B cell (primary cell): ENCODE measurements around the gene PIAS3. TPM values are rescaled to one million over a fixed set of nuclear protein-coding genes. Genes with fewer than 3 reads are reported as not detected.

Experiments used
- ATAC-seq: fragments of 200-7000 bp; cut with Tn5 transposase; one replicate; pipeline ENCODE4 v1.10.0; 2021; ENCODE audit warnings: low read depth, mild to moderate bottlenecking, moderate number of reproducible peaks, moderate library complexity
- CTCF ChIA-PET: fragments of 350-600 bp; sonication (Branson Sonifier 250); formaldehyde crosslinking; loops from one replicate; lab custom pipeline; 2021; ENCODE audit warnings: antibody characterized with exemption, inconsistent platforms; lab: Charles Lee
- POLR2A ChIA-PET: fragments of 350-600 bp; sonication (Branson Sonifier 250); formaldehyde crosslinking; loops from one replicate; lab custom pipeline; 2021; ENCODE audit warnings: antibody characterized with exemption; lab: Charles Lee
- DNase-seq: peaks from one replicate; pipeline ENCODE4 v3.0.0; 2013
- H2AFZ ChIP-seq: 2 replicates; pipeline ENCODE4 v1.6.1; 2012; ENCODE audit warnings: mild to moderate bottlenecking, low read depth, low read length; ENCODE audit not compliant: insufficient read depth, poor library complexity, severe bottlenecking
- H3K27ac ChIP-seq, 2 donors: 1 replicate in 1 of 2; 2 replicates in 1 of 2; pipeline ENCODE4 v1.5.1; 2012 to 2013; ENCODE audit warnings: low read length in 2 of 2, mild to moderate bottlenecking in 2 of 2, moderate library complexity in 1 of 2
- H3K27me3 ChIP-seq, 4 experiments: fragments of 200-600 bp in 1 of 4; sonication (generic) in 1 of 4; replicated peaks in 1 of 4; 1 replicate in 2 of 4; 2 replicates in 2 of 4; pipeline versions ENCODE4 v1.6.1 to v1.7.0; 2013 to 2016; ENCODE audit warnings: low read length in 3 of 4, mild to moderate bottlenecking in 2 of 4, mixed read lengths in 1 of 4, moderate library complexity in 1 of 4; ENCODE audit not compliant: insufficient read depth in 4 of 4, control insufficient read depth in 3 of 4; ENCODE audit errors: control extremely low read depth in 1 of 4
- H3K36me3 ChIP-seq, 2 experiments: replicated peaks in 1 of 2; 1 replicate in 1 of 2; 2 replicates in 1 of 2; pipeline versions ENCODE4 v1.6.1 to v1.7.1; 2013; ENCODE audit warnings: low read length in 1 of 2; ENCODE audit not compliant: insufficient read depth in 2 of 2, control insufficient read depth in 1 of 2; ENCODE audit errors: control extremely low read depth in 1 of 2, extremely low read depth in 1 of 2
- H3K4me1 ChIP-seq, 2 donors: fragments of 200-600 bp in 1 of 2; sonication (generic) in 1 of 2; 1 replicate in 1 of 2; 2 replicates in 1 of 2; pipeline versions ENCODE4 v1.5.1 to v1.6.1; 2013 to 2017; ENCODE audit warnings: low read length in 2 of 2; ENCODE audit not compliant: control insufficient read depth in 2 of 2, insufficient read depth in 2 of 2
- H3K4me2 ChIP-seq: replicated peaks from 2 replicates; pipeline ENCODE3; 2012; ENCODE audit warnings: mild to moderate bottlenecking, low read depth, low read length; ENCODE audit not compliant: poor library complexity, severe bottlenecking
- H3K4me3 ChIP-seq, 5 experiments: fragments of 200-600 bp in 1 of 5; sonication (generic) in 1 of 5; 1 replicate in 3 of 5; 2 replicates in 2 of 5; pipeline versions ENCODE4 v1.5.1 to v1.7.0; 2011 to 2016; ENCODE audit warnings: low read length in 4 of 5, mild to moderate bottlenecking in 4 of 5, low read depth in 2 of 5, control low read depth in 1 of 5, moderate library complexity in 1 of 5; ENCODE audit not compliant: insufficient read depth in 1 of 5; ENCODE audit errors: control extremely low read depth in 1 of 5, extremely low read depth in 1 of 5
- H3K79me2 ChIP-seq: fragments of 200-600 bp; sonication (generic); one replicate; pipeline ENCODE4 v1.6.0; 2016; ENCODE audit warnings: low read length; ENCODE audit not compliant: control insufficient read depth, insufficient read depth
- H3K9ac ChIP-seq: fragments of 200-600 bp; sonication (generic); 2 replicates; pipeline ENCODE4 v1.6.1; 2017; ENCODE audit warnings: mild to moderate bottlenecking, low read length, moderate library complexity
- H3K9me3 ChIP-seq, 3 donors: one replicate each; pipeline versions ENCODE4 v1.6.1 to v1.7.1; 2013; ENCODE audit warnings: low read length in 2 of 3; ENCODE audit not compliant: control insufficient read depth in 2 of 3, insufficient read depth in 1 of 3; ENCODE audit errors: control extremely low read depth in 1 of 3
- H4K20me1 ChIP-seq: 2 replicates; pipeline ENCODE4 v1.6.0; 2012; ENCODE audit warnings: mild to moderate bottlenecking, low read length; ENCODE audit not compliant: insufficient read depth, control insufficient read depth, poor library complexity, severe bottlenecking
- H3K27ac Mint-ChIP-seq: one replicate; pipeline ENCODE4 v1.8.0; 2021; ENCODE audit warnings: mixed read lengths
- H3K27me3 Mint-ChIP-seq: one replicate; pipeline ENCODE4 v1.8.0; 2021; ENCODE audit warnings: mixed read lengths
- H3K4me1 Mint-ChIP-seq: one replicate; pipeline ENCODE4 v1.8.0; 2021; ENCODE audit warnings: mixed read lengths
- H3K4me3 Mint-ChIP-seq: one replicate; pipeline ENCODE4 v1.8.0; 2021; ENCODE audit warnings: mixed read lengths
- H3K9me3 Mint-ChIP-seq: one replicate; pipeline ENCODE4 v1.8.0; 2022; ENCODE audit warnings: mixed read lengths; ENCODE audit not compliant: insufficient read depth
- EZH2 ChIP-seq: IDR thresholded peaks from 2 replicates; pipeline ENCODE4 v1.6.1; 2012; ENCODE audit warnings: borderline replicate concordance, low read depth, mild to moderate bottlenecking, moderate library complexity, low read length; ENCODE audit not compliant: insufficient read depth, poor library complexity, severe bottlenecking
- WGBS: methylation state at CpG from one replicate; pipeline ENCODE4 v1.1.5; 2013; ENCODE audit warnings: missing lambda C conversion rate; ENCODE audit not compliant: insufficient coverage; 5-methylcytosine and 5-hydroxymethylcytosine counted together
- intact Hi-C: fragments of 100-400 bp; cut with micrococcal nuclease; formaldehyde crosslinking; loops from one replicate; pipeline ENCODE4 v1.10.0; 2022
- polyA plus RNA-seq: library from polyadenylated mRNA; depleted of rRNA; stranded (reverse); fragments of >200 nt; gene quantifications from 2 replicates; pipeline ENCODE4 v1.2.3, GENCODE V29; 2012
- total RNA-seq, 2 donors: library from RNA; stranded (reverse); fragments of 120-200 nt in 1 of 2; gene quantifications; 1 replicate in 1 of 2; 2 replicates in 1 of 2; pipeline versions ENCODE4 v1.2.3 to v1.2.4, GENCODE V29; 2013 to 2022
- TF ChIP-seq, protein P1 (sequence below): fragments of 200-600 bp; IDR thresholded peaks from one replicate; pipeline ENCODE4 v1.8.0; 2022; ENCODE audit warnings: antibody characterized with exemption, mild to moderate bottlenecking

PIAS3 gene
- total and polyA plus RNA-seq, 2 donors (not counting 1 experiment from before 2014, with no cell fraction given), result 23.2 to 45.0 TPM

DNA sequence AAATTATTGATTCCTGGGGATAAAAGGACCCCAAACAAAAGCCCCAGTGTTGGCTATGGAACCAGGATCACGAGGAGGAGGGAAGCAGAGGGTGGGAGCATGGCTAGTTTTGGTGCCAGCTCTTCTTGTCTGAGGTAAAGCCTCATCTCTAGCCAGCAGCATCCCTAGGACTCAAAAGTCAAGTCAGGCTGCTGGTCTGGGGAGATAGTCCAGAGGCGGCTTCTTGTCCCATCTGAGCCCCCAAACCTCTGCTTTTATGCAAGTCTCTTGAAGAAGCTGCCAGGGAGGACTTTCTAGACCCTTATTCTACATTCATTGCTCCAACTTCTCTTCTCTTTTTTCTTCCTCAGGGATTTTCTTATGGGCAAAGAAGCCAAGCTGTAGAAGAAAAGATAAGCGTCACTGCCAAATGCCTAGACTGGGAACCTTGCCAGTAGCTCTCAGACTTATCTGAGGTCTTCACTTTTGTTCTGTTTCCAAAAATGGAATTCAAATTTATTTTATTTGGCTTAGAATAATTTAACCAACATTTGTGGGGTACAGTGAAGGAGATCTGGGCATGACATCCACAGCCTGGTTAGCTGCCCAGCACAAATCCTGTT is 33.7 kb upstream of the PIAS3 start:
- no peak overlapping the region for H3K9ac ChIP-seq
- no peak for ATAC-seq

More for the DNA sequence above, 33.7 kb upstream of the PIAS3 start:
- Mint-ChIP-seq H3K4me3 (no peak overlapping the region), H3K27me3 (no peaks in the 10 kb centered on the region), H3K9me3 (no peaks in the 10 kb centered on the region), H3K4me1 (no peaks in the 10 kb centered on the region), H3K27ac (no peak overlapping the region)
- Histone ChIP-seq H3K4me1 (no peaks in the 10 kb centered on the region), H3K4me3 (no peak overlapping the region), H3K36me3 (no peaks in the 10 kb centered on the region), H3K27ac (no peak overlapping the region), H3K79me2 (no peaks in the 10 kb centered on the region), H4K20me1 (no peaks in the 10 kb centered on the region), H3K9me3 (no peaks in the 10 kb centered on the region), H2AFZ (no peak overlapping the region), H3K4me2 (no peak overlapping the region), H3K27me3 (no peaks in the 10 kb centered on the region)
- CTCF ChIA-PET, result interaction anchor here (0.6 to 3.9 kb wide), 24 partner anchors 9 to 148 kb away, joined by 3 to 41 read pairs (median 6); partner anchors contain the start of genes HJV, ITGA10, NUDT17 and PEX11B
- 100% methylated on average over 1 of the region's 3 CpGs for WGBS
- DNase-seq, result no peak
- POLR2A ChIA-PET, result no interaction called here
- TF ChIP-seq, protein P1, sequence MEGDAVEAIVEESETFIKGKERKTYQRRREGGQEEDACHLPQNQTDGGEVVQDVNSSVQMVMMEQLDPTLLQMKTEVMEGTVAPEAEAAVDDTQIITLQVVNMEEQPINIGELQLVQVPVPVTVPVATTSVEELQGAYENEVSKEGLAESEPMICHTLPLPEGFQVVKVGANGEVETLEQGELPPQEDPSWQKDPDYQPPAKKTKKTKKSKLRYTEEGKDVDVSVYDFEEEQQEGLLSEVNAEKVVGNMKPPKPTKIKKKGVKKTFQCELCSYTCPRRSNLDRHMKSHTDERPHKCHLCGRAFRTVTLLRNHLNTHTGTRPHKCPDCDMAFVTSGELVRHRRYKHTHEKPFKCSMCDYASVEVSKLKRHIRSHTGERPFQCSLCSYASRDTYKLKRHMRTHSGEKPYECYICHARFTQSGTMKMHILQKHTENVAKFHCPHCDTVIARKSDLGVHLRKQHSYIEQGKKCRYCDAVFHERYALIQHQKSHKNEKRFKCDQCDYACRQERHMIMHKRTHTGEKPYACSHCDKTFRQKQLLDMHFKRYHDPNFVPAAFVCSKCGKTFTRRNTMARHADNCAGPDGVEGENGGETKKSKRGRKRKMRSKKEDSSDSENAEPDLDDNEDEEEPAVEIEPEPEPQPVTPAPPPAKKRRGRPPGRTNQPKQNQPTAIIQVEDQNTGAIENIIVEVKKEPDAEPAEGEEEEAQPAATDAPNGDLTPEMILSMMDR, result no peak
- TF ChIP-seq EZH2, result no peak
- intact Hi-C loops, result no loop called here
